Natural killer cell (primary cell): ENCODE data around the gene TTLL11. TPM values are rescaled to one million over a fixed set of nuclear protein-coding genes. Genes with fewer than 3 reads are reported as not detected.

Experiments used
- ATAC-seq, 3 donors: fragments of 150-1000 bp in 2 of 3; fragments of 200-7000 bp in 1 of 3; cut with Tn5 transposase; 1 replicate in 1 of 3; 2 replicates in 2 of 3; pipeline ENCODE4 v1.10.0; 2021; ENCODE audit warnings: mild to moderate bottlenecking in 2 of 3, moderate library complexity in 2 of 3
- DNase-seq, 2 donors: peaks; one replicate each; pipeline versions ENCODE4 v3.0.0 to v3.0.0-alpha.2; 2013 to 2021; ENCODE audit warnings: mixed read lengths in 1 of 2
- H3K27ac ChIP-seq: one replicate; pipeline ENCODE4 v1.5.1; 2013; ENCODE audit warnings: mild to moderate bottlenecking, low read length
- H3K27me3 ChIP-seq: one replicate; pipeline ENCODE4 v1.6.1; 2013; ENCODE audit warnings: low read length; ENCODE audit not compliant: control insufficient read depth, insufficient read depth
- H3K36me3 ChIP-seq: one replicate; pipeline ENCODE4 v1.6.1; 2013; ENCODE audit warnings: low read length; ENCODE audit not compliant: control insufficient read depth, insufficient read depth
- H3K4me1 ChIP-seq: one replicate; pipeline ENCODE4 v1.6.1; 2013; ENCODE audit warnings: low read length; ENCODE audit not compliant: control insufficient read depth, insufficient read depth
- H3K4me3 ChIP-seq: one replicate; pipeline ENCODE4 v1.5.1; 2013; ENCODE audit warnings: low read length
- H3K9me3 ChIP-seq: one replicate; pipeline ENCODE4 v1.6.1; 2013; ENCODE audit warnings: low read length; ENCODE audit not compliant: control insufficient read depth, insufficient read depth
- H3K27ac Mint-ChIP-seq, 2 donors: one replicate each; pipeline ENCODE4 v1.8.0; 2022; ENCODE audit warnings: mild to moderate bottlenecking in 2 of 2, mixed read lengths in 2 of 2, moderate library complexity in 1 of 2
- H3K27me3 Mint-ChIP-seq, 2 donors: one replicate each; pipeline ENCODE4 v1.8.0; 2022; ENCODE audit warnings: low read depth in 2 of 2, mixed read lengths in 2 of 2
- H3K36me3 Mint-ChIP-seq: one replicate; pipeline ENCODE4 v1.8.0; 2022; ENCODE audit warnings: mixed read lengths
- H3K4me1 Mint-ChIP-seq, 2 donors: one replicate each; pipeline ENCODE4 v1.8.0; 2022; ENCODE audit warnings: mixed read lengths in 2 of 2
- H3K4me3 Mint-ChIP-seq: one replicate; pipeline ENCODE4 v1.8.0; 2022; ENCODE audit warnings: mild to moderate bottlenecking, moderate library complexity, mixed read lengths
- H3K9me3 Mint-ChIP-seq, 2 donors: one replicate each; pipeline ENCODE4 v1.8.0; 2022; ENCODE audit warnings: mixed read lengths in 2 of 2
- WGBS: methylation state at CpG from one replicate; pipeline ENCODE4 v1.1.7; 2013; ENCODE audit warnings: missing lambda C conversion rate; ENCODE audit not compliant: insufficient coverage; 5-methylcytosine and 5-hydroxymethylcytosine counted together
- intact Hi-C: fragments of 100-400 bp; cut with micrococcal nuclease; formaldehyde crosslinking; loops from one replicate; pipeline ENCODE4 v1.14.2; 2022
- total RNA-seq, 4 donors: library from RNA; stranded (reverse); fragments of 120-200 nt in 1 of 4; gene quantifications; one replicate each; pipeline versions ENCODE4 v1.2.3 to v1.2.4, GENCODE V29; 2013 to 2022
- TF ChIP-seq, protein P1 (sequence below): fragments of 200-600 bp; IDR thresholded peaks from one replicate; pipeline ENCODE4 v1.8.0; 2022; ENCODE audit warnings: antibody characterized with exemption

The TTLL11 gene
- total RNA-seq, 3 donors from 2014 or later (not counting 1 experiment from before 2014, with no cell fraction given), result 3.4 to 4.6 (median 3.6) TPM

DNA sequence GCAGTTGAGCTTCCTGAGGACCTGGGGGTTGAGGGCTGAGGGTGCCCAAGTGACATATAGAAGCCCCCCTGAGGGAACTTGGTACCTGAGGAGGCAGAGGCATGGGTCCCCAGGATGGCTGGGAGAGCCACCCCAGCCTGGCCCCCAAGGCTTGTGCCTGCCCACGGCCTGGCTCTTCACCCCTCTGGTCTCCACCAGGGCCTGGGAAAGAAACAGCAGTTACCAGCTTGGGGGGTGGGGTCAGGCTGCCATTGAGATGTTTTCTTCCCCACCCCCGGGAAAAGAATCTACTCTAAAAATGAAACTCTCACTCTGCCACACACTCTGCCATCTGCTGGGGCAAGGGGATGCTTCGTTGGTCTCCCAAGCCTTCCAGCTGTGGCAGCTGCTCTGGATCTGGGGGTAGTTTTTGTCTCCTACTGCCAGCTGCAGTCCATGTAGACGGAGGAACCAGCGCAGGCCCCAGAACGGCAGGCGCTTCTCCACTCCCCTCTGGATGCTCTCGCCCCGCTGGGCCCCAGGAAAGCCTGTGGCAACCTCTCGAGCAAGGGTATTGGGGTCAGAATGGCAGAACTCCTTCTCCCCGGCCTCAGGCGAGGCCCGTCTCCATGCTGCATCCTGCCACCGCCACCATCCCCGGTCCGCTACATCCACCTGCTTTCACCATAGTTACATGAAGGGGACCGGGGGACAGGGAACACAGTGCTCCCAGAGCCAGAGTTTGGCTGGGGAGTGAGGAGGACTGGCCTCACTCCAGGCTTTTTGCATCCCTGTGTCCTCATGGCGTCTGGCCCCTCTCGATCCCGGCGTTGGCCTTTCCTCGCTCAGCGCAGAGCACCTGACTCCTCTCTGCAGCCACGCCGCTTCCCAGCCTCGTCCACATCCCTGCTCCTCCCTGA is 318.1 kb downstream of the TTLL11 start:
- no peak overlapping the region for H3K4me3 ChIP-seq
- H3K27ac ChIP-seq, result no peak overlapping the region
- no peaks in the 10 kb centered on the region for H3K4me1 ChIP-seq
- Mint-ChIP-seq H3K27ac (no peak overlapping the region), H3K9me3 (no peaks in the 10 kb centered on the region), H3K27me3 (peaks cover 0 to 4% of the 10 kb centered on the region in 2 donors), H3K36me3 (no peaks in the 10 kb centered on the region), H3K4me3 (no peak overlapping the region), H3K4me1 (no peaks in the 10 kb centered on the region)
- TF ChIP-seq, protein P1, sequence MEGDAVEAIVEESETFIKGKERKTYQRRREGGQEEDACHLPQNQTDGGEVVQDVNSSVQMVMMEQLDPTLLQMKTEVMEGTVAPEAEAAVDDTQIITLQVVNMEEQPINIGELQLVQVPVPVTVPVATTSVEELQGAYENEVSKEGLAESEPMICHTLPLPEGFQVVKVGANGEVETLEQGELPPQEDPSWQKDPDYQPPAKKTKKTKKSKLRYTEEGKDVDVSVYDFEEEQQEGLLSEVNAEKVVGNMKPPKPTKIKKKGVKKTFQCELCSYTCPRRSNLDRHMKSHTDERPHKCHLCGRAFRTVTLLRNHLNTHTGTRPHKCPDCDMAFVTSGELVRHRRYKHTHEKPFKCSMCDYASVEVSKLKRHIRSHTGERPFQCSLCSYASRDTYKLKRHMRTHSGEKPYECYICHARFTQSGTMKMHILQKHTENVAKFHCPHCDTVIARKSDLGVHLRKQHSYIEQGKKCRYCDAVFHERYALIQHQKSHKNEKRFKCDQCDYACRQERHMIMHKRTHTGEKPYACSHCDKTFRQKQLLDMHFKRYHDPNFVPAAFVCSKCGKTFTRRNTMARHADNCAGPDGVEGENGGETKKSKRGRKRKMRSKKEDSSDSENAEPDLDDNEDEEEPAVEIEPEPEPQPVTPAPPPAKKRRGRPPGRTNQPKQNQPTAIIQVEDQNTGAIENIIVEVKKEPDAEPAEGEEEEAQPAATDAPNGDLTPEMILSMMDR, result no peak
- intact Hi-C loops, result no loop called here
- no peaks in the 10 kb centered on the region for H3K27me3 ChIP-seq
- H3K36me3 ChIP-seq, result no peaks in the 10 kb centered on the region
- WGBS, result 91% methylated on average over 24 of the region's 26 CpGs
- H3K9me3 ChIP-seq, result no peaks in the 10 kb centered on the region
- ATAC-seq, result no peak
- no peak for DNase-seq

DNA sequence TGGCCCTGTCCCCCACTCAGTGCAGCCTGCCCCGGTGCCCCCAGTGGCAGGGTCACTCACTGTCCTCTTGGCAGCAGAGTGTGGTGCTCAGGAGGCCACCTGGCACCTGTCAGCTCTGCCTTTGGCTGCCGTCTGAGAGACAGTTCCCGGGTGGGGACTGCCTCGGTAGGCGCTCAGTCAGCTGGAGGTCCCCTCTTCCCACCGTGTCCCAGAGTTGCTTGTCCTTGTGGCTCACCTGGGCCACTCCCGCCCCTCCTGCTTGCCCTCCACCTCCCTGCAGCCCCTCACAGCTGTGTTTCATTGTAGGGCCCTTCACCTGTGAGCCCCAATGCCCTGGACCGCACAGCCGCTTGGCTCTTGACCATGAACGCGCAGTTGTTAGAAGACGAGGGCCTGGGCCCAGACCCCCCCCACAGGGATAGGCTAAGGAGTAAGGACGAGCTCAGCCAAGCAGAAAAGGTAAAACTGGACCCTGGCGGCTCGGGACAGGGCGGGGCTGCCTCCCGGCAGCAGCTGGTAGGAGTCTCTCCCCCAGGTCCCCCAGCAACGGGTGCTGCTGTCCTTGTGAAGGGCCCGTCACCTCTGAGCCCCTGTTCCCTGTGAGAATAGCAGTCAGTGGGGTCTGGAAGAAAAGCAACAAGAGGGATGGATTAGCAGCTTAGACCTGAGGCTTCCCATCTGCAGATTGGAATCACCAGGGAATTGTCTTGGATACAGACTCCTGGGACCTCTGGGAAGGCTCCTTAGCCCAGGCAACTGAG is 319.0 kb downstream of the TTLL11 start:
- no peaks in the 10 kb centered on the region for H3K36me3 Mint-ChIP-seq
- no peak overlapping the region for H3K27ac Mint-ChIP-seq
- Histone ChIP-seq H3K27ac (no peak overlapping the region), H3K4me3 (no peak overlapping the region), H3K9me3 (no peaks in the 10 kb centered on the region), H3K27me3 (no peaks in the 10 kb centered on the region), H3K4me1 (no peaks in the 10 kb centered on the region), H3K36me3 (no peaks in the 10 kb centered on the region)
- H3K27me3 Mint-ChIP-seq, result peaks cover 0 to 4% of the 10 kb centered on the region in 2 donors
- DNase-seq (no peak), ATAC-seq (no peak)
- TF ChIP-seq, protein P1, result no peak
- no peak overlapping the region for H3K4me3 Mint-ChIP-seq
- no peaks in the 10 kb centered on the region for H3K9me3 Mint-ChIP-seq
- WGBS, result 90% methylated on average over 19 of the region's 19 CpGs
- H3K4me1 Mint-ChIP-seq, result no peaks in the 10 kb centered on the region
- intact Hi-C loops, result no loop called here

DNA sequence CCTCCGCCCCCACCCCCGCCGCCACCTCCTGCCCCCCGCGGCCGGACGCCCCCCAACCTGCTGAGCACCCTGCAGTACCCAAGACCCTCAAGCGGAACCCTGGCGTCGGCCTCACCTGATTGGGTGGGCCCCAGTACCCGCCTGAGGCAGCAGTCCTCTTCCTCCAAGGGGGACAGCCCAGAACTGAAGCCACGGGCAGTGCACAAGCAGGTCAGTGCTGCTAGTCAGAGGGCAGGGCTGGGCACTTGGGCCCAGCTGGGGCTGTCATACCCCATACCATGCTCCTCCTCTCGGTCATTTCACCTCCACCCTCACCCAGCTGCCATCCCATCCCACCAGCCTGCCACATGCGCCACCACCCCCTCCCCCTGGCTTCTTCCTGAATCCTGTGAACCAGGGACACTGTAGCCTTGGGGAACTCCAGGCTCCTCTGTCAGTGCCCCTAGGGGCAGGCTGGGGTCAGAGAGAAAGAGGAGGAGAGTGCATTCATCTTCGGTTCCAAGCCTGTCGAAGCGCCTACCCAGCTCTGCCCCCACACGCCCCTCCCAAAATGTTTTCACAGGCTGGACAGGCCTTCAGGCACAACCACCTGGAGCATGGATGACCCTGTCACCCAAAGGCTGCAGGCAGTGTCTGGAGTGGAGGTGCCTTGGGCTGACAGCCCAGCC is 319.7 kb downstream of the TTLL11 start:
- no peaks in the 10 kb centered on the region for H3K36me3 Mint-ChIP-seq
- no peak overlapping the region for H3K27ac ChIP-seq
- TF ChIP-seq, protein P1, result no peak

More for the DNA sequence above, 319.7 kb downstream of the TTLL11 start:
- peaks cover 0 to 4% of the 10 kb centered on the region in 2 donors for H3K27me3 Mint-ChIP-seq
- H3K4me3 Mint-ChIP-seq, result no peak overlapping the region
- Histone ChIP-seq H3K4me3 (no peak overlapping the region), H3K36me3 (no peaks in the 10 kb centered on the region), H3K4me1 (no peaks in the 10 kb centered on the region), H3K27me3 (no peaks in the 10 kb centered on the region), H3K9me3 (no peaks in the 10 kb centered on the region)
- DNase-seq, result no peak
- no peak for ATAC-seq
- H3K4me1 Mint-ChIP-seq, result no peaks in the 10 kb centered on the region
- intact Hi-C loops, result no loop called here
- no peak overlapping the region for H3K27ac Mint-ChIP-seq
- no peaks in the 10 kb centered on the region for H3K9me3 Mint-ChIP-seq
- 95% methylated on average over 18 of the region's 18 CpGs for WGBS
